ENCODE results near the gene PRKCH. TPM values are rescaled to one million over a fixed set of nuclear protein-coding genes. Genes with fewer than 3 reads are reported as not detected.

PRKCH gene
- total RNA-seq, 2 donors from 2014 or later, result 7.2 to 8.6 TPM

DNA sequence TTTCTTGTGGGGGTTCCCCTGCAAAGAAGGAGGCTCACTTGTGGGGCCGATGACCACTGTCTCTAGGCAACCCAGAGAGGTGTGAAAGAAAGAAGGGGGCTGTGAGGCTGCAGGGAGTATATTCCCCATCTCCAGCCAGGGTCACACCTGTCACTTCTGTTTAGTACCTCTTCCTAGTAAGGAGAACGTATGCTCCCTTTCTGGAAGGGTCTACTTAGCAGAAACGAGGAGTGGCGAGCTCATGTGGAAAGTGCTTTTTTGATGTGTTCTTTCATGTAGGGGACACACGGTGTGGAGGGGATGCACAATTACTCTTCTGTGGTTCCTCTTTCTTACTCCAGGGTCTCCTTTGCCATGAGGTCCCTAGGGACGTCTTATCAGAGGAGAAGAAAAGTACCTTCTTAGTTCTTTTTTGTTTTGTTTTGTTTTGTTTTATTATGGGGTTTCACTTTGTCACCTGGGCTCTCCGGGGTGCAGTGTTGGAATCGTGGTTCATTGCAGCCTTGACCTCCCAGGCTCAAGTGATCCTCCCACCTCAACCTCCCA, 58.3 kb downstream of the PRKCH start:
- 90 to 100% methylated on average over 1 to 8 of the region's 8 CpGs for WGBS, 2 experiments (ENCODE audit: insufficient coverage in 1 of 2, insufficient read length in 1 of 2)
- Mint-ChIP-seq H3K36me3 (ENCODE audit: low read depth) (peaks cover 4% of the 10 kb centered on the region), H3K27me3 (ENCODE audit: insufficient read depth) (peaks cover 2% of the 10 kb centered on the region), H3K4me3 (no peak overlapping the region), H3K4me1 (no peaks in the 10 kb centered on the region), H3K9me3 (peaks cover 17% of the 10 kb centered on the region), H3K27ac (no peak overlapping the region)
- no peak for DNase-seq
- Histone ChIP-seq H3K9me3 (ENCODE audit: control insufficient read depth, low read length) (peaks cover 15% of the 10 kb centered on the region), H3K4me1 (ENCODE audit: control insufficient read depth, insufficient read depth, low read length) (no peaks in the 10 kb centered on the region), H3K9ac (ENCODE audit: extremely low read depth, low read length, poor library complexity, severe bottlenecking) (no peak overlapping the region), H3K27me3 (ENCODE audit: control insufficient read depth, insufficient read depth, low read length, poor library complexity, severe bottlenecking) (no peaks in the 10 kb centered on the region), H3K36me3 (ENCODE audit: control insufficient read depth, insufficient read depth, low read length) (no peaks in the 10 kb centered on the region), H3K4me3 (ENCODE audit: low read length) (no peak overlapping the region), H3K27ac (ENCODE audit: low read depth, low read length) (no peak overlapping the region)
- no peak for TF ChIP-seq CTCF (conservative IDR thresholded peaks at IDR 0.05)

- peak; percentile 71 for TF ChIP-seq CTCF (conservative IDR thresholded peaks at IDR 0.05)
- Histone ChIP-seq H3K9ac (ENCODE audit: extremely low read depth, low read length, poor library complexity, severe bottlenecking) (no peak overlapping the region), H3K27ac (ENCODE audit: low read depth, low read length) (no peak overlapping the region), H3K36me3 (ENCODE audit: control insufficient read depth, insufficient read depth, low read length) (no peaks in the 10 kb centered on the region), H3K27me3 (ENCODE audit: control insufficient read depth, insufficient read depth, low read length, poor library complexity, severe bottlenecking) (no peaks in the 10 kb centered on the region), H3K4me3 (ENCODE audit: low read length) (no peak overlapping the region), H3K9me3 (ENCODE audit: control insufficient read depth, low read length) (peaks cover 3% of the 10 kb centered on the region), H3K4me1 (ENCODE audit: control insufficient read depth, insufficient read depth, low read length) (no peaks in the 10 kb centered on the region)
- Mint-ChIP-seq H3K9me3 (peaks cover 6% of the 10 kb centered on the region), H3K36me3 (ENCODE audit: low read depth) (no peaks in the 10 kb centered on the region), H3K27me3 (ENCODE audit: insufficient read depth) (peaks cover 2% of the 10 kb centered on the region), H3K27ac (no peak overlapping the region), H3K4me3 (no peak overlapping the region), H3K4me1 (no peaks in the 10 kb centered on the region)
- no peak for DNase-seq
- WGBS, 2 experiments (ENCODE audit: insufficient coverage in 1 of 2, insufficient read length in 1 of 2), result 95 to 100% methylated on average over 3 of the region's 3 CpGs
Measured at GRCh38 chr14:61380984-61381383, 59.6 kb downstream of the PRKCH start.

GRCh38 chr14:61381553-61381952, 60.2 kb downstream of the PRKCH start:
- Histone ChIP-seq H3K4me1 (ENCODE audit: control insufficient read depth, insufficient read depth, low read length) (no peaks in the 10 kb centered on the region), H3K4me3 (ENCODE audit: low read length) (no peak overlapping the region), H3K27me3 (ENCODE audit: control insufficient read depth, insufficient read depth, low read length, poor library complexity, severe bottlenecking) (no peaks in the 10 kb centered on the region), H3K9ac (ENCODE audit: extremely low read depth, low read length, poor library complexity, severe bottlenecking) (no peak overlapping the region), H3K9me3 (ENCODE audit: control insufficient read depth, low read length) (no peaks in the 10 kb centered on the region), H3K27ac (ENCODE audit: low read depth, low read length) (no peak overlapping the region), H3K36me3 (ENCODE audit: control insufficient read depth, insufficient read depth, low read length) (no peaks in the 10 kb centered on the region)
- no peak for DNase-seq
- Mint-ChIP-seq H3K4me1 (no peaks in the 10 kb centered on the region), H3K27ac (no peak overlapping the region), H3K4me3 (no peak overlapping the region), H3K9me3 (peaks cover under 1% of the 10 kb centered on the region), H3K36me3 (ENCODE audit: low read depth) (no peaks in the 10 kb centered on the region), H3K27me3 (ENCODE audit: insufficient read depth) (no peaks in the 10 kb centered on the region)
- TF ChIP-seq CTCF (conservative IDR thresholded peaks at IDR 0.05), result no peak
- 92 to 95% methylated on average over 7 to 9 of the region's 9 CpGs for WGBS, 2 experiments (ENCODE audit: insufficient coverage in 1 of 2, insufficient read length in 1 of 2)

All from endodermal cell (in vitro differentiated cells).